NCI-H2029 (cell line): ENCODE measurements around the gene RBM25.
"Not testable (repeated sequence)": the region's sequence is repeated elsewhere in the genome, so short reads cannot be mapped to it uniquely, and the experiment has no call there.

Source experiments
- DNase-seq: peaks from one replicate; lab custom pipeline; 2025; lab: John Stamatoyannopoulos, UW

RBM25 gene

GRCh38 chr14:73168691-73169090, 110.4 kb downstream of the RBM25 start:
- no peak for DNase-seq

- not testable (repeated sequence) for DNase-seq
Measured at GRCh38 chr14:73169855-73170254, 111.5 kb downstream of the RBM25 start.

DNA sequence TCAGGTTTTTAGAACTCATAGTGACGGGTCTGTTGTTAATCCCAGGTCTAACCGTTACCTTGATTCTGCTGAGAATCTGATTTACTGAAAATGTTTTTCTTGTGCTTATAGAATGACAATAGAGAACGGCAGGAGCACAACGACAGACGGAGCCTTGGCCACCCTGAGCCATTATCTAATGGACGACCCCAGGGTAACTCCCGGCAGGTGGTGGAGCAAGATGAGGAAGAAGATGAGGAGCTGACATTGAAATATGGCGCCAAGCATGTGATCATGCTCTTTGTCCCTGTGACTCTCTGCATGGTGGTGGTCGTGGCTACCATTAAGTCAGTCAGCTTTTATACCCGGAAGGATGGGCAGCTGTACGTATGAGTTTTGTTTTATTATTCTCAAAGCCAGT, 112.4 kb downstream of the RBM25 start:
- DNase-seq: no peak

- DNase-seq: no peak
Measured at GRCh38 chr14:73172500-73172899, 114.2 kb downstream of the RBM25 start.

DNA sequence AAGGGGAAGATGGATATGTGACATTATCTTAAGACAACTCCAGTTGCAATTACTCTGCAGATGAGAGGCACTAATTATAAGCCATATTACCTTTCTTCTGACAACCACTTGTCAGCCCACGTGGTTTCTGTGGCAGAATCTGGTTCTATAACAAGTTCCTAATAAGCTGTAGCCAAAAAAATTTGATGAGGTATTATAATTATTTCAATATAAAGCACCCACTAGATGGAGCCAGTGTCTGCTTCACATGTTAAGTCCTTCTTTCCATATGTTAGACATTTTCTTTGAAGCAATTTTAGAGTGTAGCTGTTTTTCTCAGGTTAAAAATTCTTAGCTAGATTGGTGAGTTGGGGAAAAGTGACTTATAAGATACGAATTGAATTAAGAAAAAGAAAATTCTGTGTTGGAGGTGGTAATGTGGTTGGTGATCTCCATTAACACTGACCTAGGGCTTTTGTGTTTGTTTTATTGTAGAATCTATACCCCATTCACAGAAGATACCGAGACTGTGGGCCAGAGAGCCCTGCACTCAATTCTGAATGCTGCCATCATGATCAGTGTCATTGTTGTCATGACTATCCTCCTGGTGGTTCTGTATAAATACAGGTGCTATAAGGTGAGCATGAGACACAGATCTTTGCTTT, 114.9 kb downstream of the RBM25 start:
- peak; percentile 0 for DNase-seq
